Neural cell (in vitro differentiated cells): ENCODE measurements around the gene BABAM2.

Experiments
- EZH2 ChIP-seq: fragments of 200-600, 300-800 bp; shearing (Covaris generic), sonication (generic); IDR thresholded peaks from 2 replicates; pipeline ENCODE4 v1.6.1; 2014; ENCODE audit warnings: antibody characterized with exemption, low read length, borderline replicate concordance, mild to moderate bottlenecking; ENCODE audit not compliant: insufficient read depth, poor library complexity, severe bottlenecking
- RAD21 ChIP-seq: fragments of 450-650 bp; conservative IDR thresholded peaks from 2 replicates; pipeline ENCODE4 v1.6.1; 2014; ENCODE audit warnings: antibody characterized with exemption, mild to moderate bottlenecking, moderate library complexity

GRCh38 chr2:28318462-28319117 lies 428.1 kb downstream of the BABAM2 start:
- no peak for TF ChIP-seq RAD21
- no peak for TF ChIP-seq EZH2
